Body of pancreas (tissue), 4 donors: ENCODE measurements around the gene CHCHD6.

Source experiments
- CTCF ChIP-seq, 7 experiments: fragments of 450-650 bp in 4 of 7; fragments of 200-600 bp in 3 of 7; sonication (generic) in 3 of 7; IDR thresholded peaks; one replicate each; pipeline ENCODE4 v1.5.1; 2016 to 2019; ENCODE audit warnings: antibody characterized with exemption in 7 of 7
- POLR2A ChIP-seq, 3 donors: fragments of 450-650 bp; IDR thresholded peaks; one replicate each; pipeline ENCODE4 v1.6.1; 2016; ENCODE audit warnings: antibody characterized with exemption in 3 of 3, mild to moderate bottlenecking in 2 of 3

GRCh38 chr3:126656371-126657134 lies 47.5 kb upstream of the CHCHD6 start:
- TF ChIP-seq CTCF (IDR thresholded peaks at IDR 0.05) (no peak), POLR2A (IDR thresholded peaks at IDR 0.05) (no peak)
